Midbrain (tissue), 1 donor: ENCODE data around the gene ARF5.

Experiments
- DNase-seq: peaks from one replicate; lab custom pipeline; 2025; lab: John Stamatoyannopoulos, UW

Gene ARF5

GRCh38 chr7:127588697-127589482 lies 679 bp downstream of the ARF5 start:
- DNase-seq: peak; percentile 60

- no peak for DNase-seq
These were observed 1.7 kb downstream of the ARF5 start for GRCh38 chr7:127589896-127590295.

- DNase-seq: no peak
These were observed 3.0 kb downstream of the ARF5 start for GRCh38 chr7:127591189-127591588.

- DNase-seq: no peak
These were observed 3.4 kb downstream of the ARF5 start for GRCh38 chr7:127591591-127591990.

- no peak for DNase-seq
These were observed 4.3 kb downstream of the ARF5 start for GRCh38 chr7:127592550-127592949.

GRCh38 chr7:127594490-127594889 lies 6.3 kb downstream of the ARF5 start:
- DNase-seq: peak; percentile 41

GRCh38 chr7:127595737-127596136 lies 7.5 kb downstream of the ARF5 start:
- no peak for DNase-seq

GRCh38 chr7:127598318-127598717 lies 10.1 kb downstream of the ARF5 start:
- DNase-seq: no peak

- DNase-seq: no peak
These were observed 12.7 kb downstream of the ARF5 start for GRCh38 chr7:127600885-127601284.

- DNase-seq: no peak
These were observed 20.2 kb downstream of the ARF5 start for GRCh38 chr7:127608446-127608845.

- no peak for DNase-seq
These were observed 21.1 kb downstream of the ARF5 start for GRCh38 chr7:127609297-127609696.

GRCh38 chr7:127612263-127612662 lies 24.1 kb downstream of the ARF5 start:
- DNase-seq: no peak

GRCh38 chr7:127616724-127617123 lies 28.5 kb downstream of the ARF5 start:
- DNase-seq: no peak

- DNase-seq: no peak
These were observed 29.8 kb downstream of the ARF5 start, which contains the start of gene PAX4 for GRCh38 chr7:127618042-127618441. TSS of gene PAX4 (minus strand) at chr7:127618142. CDS start at chr7:127615928, 2,214 bp downstream.

- DNase-seq: no peak
These were observed 30.6 kb downstream of the ARF5 start for GRCh38 chr7:127618775-127619174.

GRCh38 chr7:127619681-127620405 lies 31.6 kb downstream of the ARF5 start:
- DNase-seq: no peak

GRCh38 chr7:127620406-127621233 lies 32.4 kb downstream of the ARF5 start:
- no peak for DNase-seq

- DNase-seq: no peak
These were observed 37.1 kb downstream of the ARF5 start for GRCh38 chr7:127625331-127625730.

- DNase-seq: no peak
These were observed 40.2 kb downstream of the ARF5 start for GRCh38 chr7:127628445-127628844.

- DNase-seq: no peak
These were observed 41.1 kb downstream of the ARF5 start for GRCh38 chr7:127629268-127629854.

- DNase-seq: no peak
These were observed 44.2 kb downstream of the ARF5 start for GRCh38 chr7:127632276-127632910.
